DND-41 (cell line): Measurements from ENCODE around the gene AMER2.

Source experiments
- ATAC-seq: fragments of 200-7000 bp; cut with Tn5 transposase; 3 replicates; pipeline ENCODE4 v1.9.1; 2021; ENCODE audit warnings: low read depth; ENCODE audit not compliant: insufficient read depth
- DNase-seq: peaks from one replicate; pipeline ENCODE4 v3.0.0-alpha.2; 2020
- H2AFZ ChIP-seq: 2 replicates; pipeline ENCODE4 v1.6.0; 2012; ENCODE audit warnings: low read depth, low read length
- H3K27ac ChIP-seq: 2 replicates; pipeline ENCODE4 v1.5.1; 2012; ENCODE audit warnings: low read length, inconsistent platforms
- H3K27me3 ChIP-seq: fragments of 200-600 bp; sonication (generic); 2 replicates; pipeline ENCODE4 v1.6.0; 2012; ENCODE audit warnings: low read length, mild to moderate bottlenecking, inconsistent platforms; ENCODE audit not compliant: insufficient read depth, poor library complexity
- H3K36me3 ChIP-seq: 2 replicates; pipeline ENCODE4 v1.5.1; 2012; ENCODE audit warnings: low read length, inconsistent platforms; ENCODE audit not compliant: insufficient read depth
- H3K4me1 ChIP-seq: 2 replicates; pipeline ENCODE4 v1.5.1; 2012; ENCODE audit warnings: mild to moderate bottlenecking, low read length; ENCODE audit not compliant: insufficient read depth
- H3K4me2 ChIP-seq: 2 replicates; pipeline ENCODE4 v1.6.0; 2012; ENCODE audit warnings: mild to moderate bottlenecking, moderate library complexity, low read length, inconsistent platforms; ENCODE audit not compliant: insufficient read depth
- H3K4me3 ChIP-seq, 2 experiments: fragments of 200-600 bp in 1 of 2; shearing (Covaris generic) in 1 of 2; 2 replicates each; pipeline ENCODE4 v1.5.1; 2012 to 2016; ENCODE audit warnings: inconsistent platforms in 2 of 2, low read length in 2 of 2, mild to moderate bottlenecking in 2 of 2, low read depth in 1 of 2, moderate library complexity in 1 of 2
- H3K79me2 ChIP-seq: 2 replicates; pipeline ENCODE4 v1.6.0; 2012; ENCODE audit warnings: low read length, inconsistent platforms; ENCODE audit not compliant: insufficient read depth
- H3K9ac ChIP-seq: 2 replicates; pipeline ENCODE4 v1.6.0; 2012; ENCODE audit warnings: low read depth, mild to moderate bottlenecking, inconsistent platforms, low read length, moderate library complexity
- H3K9me3 ChIP-seq: 2 replicates; pipeline ENCODE4 v1.5.1; 2012; ENCODE audit warnings: low read length, moderate library complexity, mild to moderate bottlenecking, inconsistent platforms; ENCODE audit not compliant: insufficient read depth, severe bottlenecking
- H4K20me1 ChIP-seq: 2 replicates; pipeline ENCODE4 v1.6.0; 2012; ENCODE audit warnings: low read length; ENCODE audit not compliant: insufficient read depth
- EZH2 ChIP-seq: IDR thresholded peaks from 3 replicates; pipeline ENCODE4 v1.6.1; 2012; ENCODE audit warnings: borderline replicate concordance, low read depth, mild to moderate bottlenecking, moderate library complexity, low read length, inconsistent platforms; ENCODE audit not compliant: severe bottlenecking
- TF ChIP-seq, protein P1 (sequence below): IDR thresholded peaks from 2 replicates; pipeline ENCODE4 v1.5.1; 2012; ENCODE audit warnings: borderline replicate concordance, low read length, moderate library complexity, mild to moderate bottlenecking; ENCODE audit not compliant: poor library complexity, severe bottlenecking; ENCODE audit errors: extremely low read depth

The AMER2 gene

DNA sequence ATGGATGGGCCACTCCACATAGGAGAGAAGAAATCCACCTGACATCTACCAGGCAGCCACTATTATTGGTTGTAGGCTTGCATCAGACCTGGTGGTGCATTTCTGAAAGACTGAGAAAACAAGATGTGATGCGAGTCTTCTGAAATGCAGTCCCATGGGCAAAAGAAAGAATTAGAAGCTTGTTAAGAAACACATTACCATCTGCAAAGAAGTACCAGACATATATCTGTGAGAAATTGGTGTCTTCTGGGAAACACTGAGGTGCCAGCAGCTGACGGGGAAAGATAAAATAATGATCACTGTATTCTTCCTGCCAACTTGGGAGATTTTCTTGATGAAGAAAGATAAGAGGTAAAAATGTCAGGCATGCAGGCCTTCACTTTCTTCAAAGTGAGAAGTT is 14.4 kb downstream of the AMER2 start:
- H3K27ac ChIP-seq, result no peak overlapping the region
- no peak for ATAC-seq

DNA sequence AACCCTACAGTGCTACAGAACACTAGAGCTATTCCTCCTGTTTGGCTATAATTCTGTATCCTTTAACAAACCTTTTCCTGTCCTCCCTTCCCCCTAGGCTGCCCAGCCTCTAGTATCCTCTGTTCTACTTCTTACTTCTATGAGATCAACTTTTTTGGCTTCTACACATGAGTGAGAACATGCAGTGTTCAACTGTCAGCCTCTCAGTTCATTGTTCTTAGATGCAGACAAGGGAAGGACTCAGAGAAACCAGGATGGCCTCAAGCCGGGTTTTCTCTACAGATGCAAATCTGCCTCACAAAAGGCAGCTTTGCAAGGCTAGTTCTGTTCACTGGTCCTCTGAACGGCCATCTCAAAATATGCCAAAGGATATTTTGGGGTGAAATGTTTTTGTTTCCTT is 18.4 kb downstream of the AMER2 start:
- TF ChIP-seq EZH2, result no peak
- TF ChIP-seq, protein P1, sequence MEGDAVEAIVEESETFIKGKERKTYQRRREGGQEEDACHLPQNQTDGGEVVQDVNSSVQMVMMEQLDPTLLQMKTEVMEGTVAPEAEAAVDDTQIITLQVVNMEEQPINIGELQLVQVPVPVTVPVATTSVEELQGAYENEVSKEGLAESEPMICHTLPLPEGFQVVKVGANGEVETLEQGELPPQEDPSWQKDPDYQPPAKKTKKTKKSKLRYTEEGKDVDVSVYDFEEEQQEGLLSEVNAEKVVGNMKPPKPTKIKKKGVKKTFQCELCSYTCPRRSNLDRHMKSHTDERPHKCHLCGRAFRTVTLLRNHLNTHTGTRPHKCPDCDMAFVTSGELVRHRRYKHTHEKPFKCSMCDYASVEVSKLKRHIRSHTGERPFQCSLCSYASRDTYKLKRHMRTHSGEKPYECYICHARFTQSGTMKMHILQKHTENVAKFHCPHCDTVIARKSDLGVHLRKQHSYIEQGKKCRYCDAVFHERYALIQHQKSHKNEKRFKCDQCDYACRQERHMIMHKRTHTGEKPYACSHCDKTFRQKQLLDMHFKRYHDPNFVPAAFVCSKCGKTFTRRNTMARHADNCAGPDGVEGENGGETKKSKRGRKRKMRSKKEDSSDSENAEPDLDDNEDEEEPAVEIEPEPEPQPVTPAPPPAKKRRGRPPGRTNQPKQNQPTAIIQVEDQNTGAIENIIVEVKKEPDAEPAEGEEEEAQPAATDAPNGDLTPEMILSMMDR, result no peak
- no peak overlapping the region for H3K9ac ChIP-seq
- H3K36me3 ChIP-seq, result no peaks in the 10 kb centered on the region
- no peak overlapping the region for H2AFZ ChIP-seq
- no peaks in the 10 kb centered on the region for H4K20me1 ChIP-seq
- ATAC-seq, result no peak
- H3K79me2 ChIP-seq, result no peaks in the 10 kb centered on the region
- no peak for DNase-seq
- no peaks in the 10 kb centered on the region for H3K4me1 ChIP-seq
- H3K27ac ChIP-seq, result no peak overlapping the region
- H3K4me2 ChIP-seq, result no peak overlapping the region
- no peak overlapping the region for H3K4me3 ChIP-seq
- H3K9me3 ChIP-seq, result no peaks in the 10 kb centered on the region
- H3K27me3 ChIP-seq, result peaks cover 19% of the 10 kb centered on the region

More for the DNA sequence above, 14.4 kb downstream of the AMER2 start:
- no peak for DNase-seq
- Histone ChIP-seq H3K9me3 (no peaks in the 10 kb centered on the region), H3K4me2 (no peak overlapping the region), H3K9ac (no peak overlapping the region), H4K20me1 (no peaks in the 10 kb centered on the region), H2AFZ (no peak overlapping the region), H3K4me1 (no peaks in the 10 kb centered on the region), H3K4me3 (no peak overlapping the region), H3K27me3 (peaks cover 14% of the 10 kb centered on the region), H3K36me3 (no peaks in the 10 kb centered on the region), H3K79me2 (no peaks in the 10 kb centered on the region)
- no peak for TF ChIP-seq EZH2
- TF ChIP-seq, protein P1, result no peak

DNA sequence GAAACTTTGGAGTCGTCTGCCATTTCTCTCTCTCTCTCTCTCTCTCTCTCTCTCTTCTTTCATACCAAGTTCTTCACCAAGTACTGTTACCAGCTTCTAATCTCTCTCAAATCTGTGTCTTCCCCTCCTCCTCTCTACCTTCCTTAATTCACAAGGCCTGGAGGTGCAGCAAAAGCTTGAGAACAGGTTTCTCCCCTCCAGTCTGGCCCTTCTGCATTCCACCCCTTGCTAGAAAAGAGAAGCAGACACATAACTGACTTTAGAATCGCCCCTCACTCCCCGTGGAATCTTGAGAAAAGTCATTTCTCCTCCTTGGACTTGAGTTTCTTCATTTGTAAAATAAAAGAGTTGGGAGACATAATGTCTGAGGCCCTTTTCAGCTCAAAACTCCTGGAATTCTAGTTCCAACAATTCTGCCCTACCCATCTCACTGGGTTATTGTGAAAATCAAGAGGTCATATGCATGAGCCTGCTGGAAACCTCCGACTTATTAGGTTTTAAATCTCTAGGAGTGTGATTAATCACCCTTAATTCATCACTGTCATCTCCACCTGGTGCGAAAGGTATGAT is 20.4 kb downstream of the AMER2 start:
- no peaks in the 10 kb centered on the region for H4K20me1 ChIP-seq
- ATAC-seq (no peak), DNase-seq (no peak)
- H3K4me1 ChIP-seq, result no peaks in the 10 kb centered on the region
- H3K4me3 ChIP-seq, result no peak overlapping the region
- no peaks in the 10 kb centered on the region for H3K9me3 ChIP-seq
- H3K4me2 ChIP-seq, result no peak overlapping the region
- no peak overlapping the region for H2AFZ ChIP-seq
- H3K79me2 ChIP-seq, result no peaks in the 10 kb centered on the region
- no peak overlapping the region for H3K9ac ChIP-seq
- H3K27me3 ChIP-seq, result peaks cover 26% of the 10 kb centered on the region
- TF ChIP-seq, protein P1, result no peak
- no peak for TF ChIP-seq EZH2
- H3K27ac ChIP-seq, result no peak overlapping the region
- H3K36me3 ChIP-seq, result no peaks in the 10 kb centered on the region
